GM12878 (cell line): ENCODE data around the gene TOPBP1. TPM values are rescaled to one million over a fixed set of nuclear protein-coding genes. Genes with fewer than 3 reads are reported as not detected.

Source experiments
- ATAC-seq: fragments of 200-7000 bp; cut with Tn5 transposase; 3 replicates; pipeline ENCODE4 v1.9.1; 2020; ENCODE audit warnings: mild to moderate bottlenecking, moderate library complexity
- BruUV-seq: library from RNA; stranded (reverse); fragments of 400-500 nt; replicated peaks from 2 replicates; lab custom pipeline; 2021; lab: Mats Ljungman, UMichigan
- CTCF ChIA-PET: fragments of 300-600 bp; sonication (Branson Sonifier 250); formaldehyde crosslinking; extraction: SDS; loops from one replicate; lab custom pipeline; 2021; ENCODE audit warnings: inconsistent platforms; lab: Yijun Ruan, JAX
- POLR2A ChIA-PET: fragments of 350-600 bp; formaldehyde crosslinking; extraction: SDS; loops from one replicate; lab custom pipeline; 2021; ENCODE audit warnings: inconsistent platforms; lab: Charles Lee
- RAD21 ChIA-PET: fragments of 300-600 bp; sonication (Branson Sonifier 250); formaldehyde crosslinking; loops from one replicate; lab custom pipeline; 2023; ENCODE audit warnings: antibody characterized with exemption; ENCODE audit not compliant: unreplicated experiment; lab: Charles Lee
- SMC1A ChIA-PET: fragments of 300-600 bp; sonication (Branson Sonifier 250); formaldehyde crosslinking; loops from one replicate; lab custom pipeline; 2023; ENCODE audit not compliant: unreplicated experiment, uncharacterized antibody; lab: Charles Lee
- DNase-seq: peaks from one replicate; pipeline ENCODE4 v3.0.0-alpha.2; 2011; ENCODE audit warnings: low read depth, low spot score
- FAIRE-seq: peaks from 3 replicates; lab custom pipeline; 2011; peaks lifted over from hg19 to GRCh38; lab: Jason Lieb, UNC
- H2AFZ ChIP-seq: 2 replicates; pipeline ENCODE4 v1.6.0; 2011; ENCODE audit warnings: low read depth, low read length, control low read depth; ENCODE audit not compliant: control insufficient read depth
- H3K27ac ChIP-seq: 2 replicates; pipeline ENCODE4 v1.5.1; 2011; ENCODE audit warnings: control low read depth; ENCODE audit not compliant: control insufficient read depth, insufficient read depth
- H3K27me3 ChIP-seq, 2 experiments: replicated peaks in 1 of 2; 2 replicates each; pipeline versions ENCODE4 v1.6.0 to v1.6.1; 2011; ENCODE audit warnings: low read length in 1 of 2; ENCODE audit not compliant: control insufficient read depth in 2 of 2, insufficient read depth in 2 of 2
- H3K36me3 ChIP-seq, 2 experiments: 2 replicates each; pipeline ENCODE4 v1.5.1; 2011; ENCODE audit warnings: low read length in 1 of 2; ENCODE audit not compliant: control insufficient read depth in 2 of 2, insufficient read depth in 2 of 2
- H3K4me1 ChIP-seq: 2 replicates; pipeline ENCODE4 v1.6.1; 2011; ENCODE audit warnings: mild to moderate bottlenecking, low read length, moderate library complexity, mixed read lengths; ENCODE audit not compliant: control insufficient read depth, insufficient read depth
- H3K4me2 ChIP-seq: 2 replicates; pipeline ENCODE4 v1.6.0; 2011; ENCODE audit warnings: control low read depth; ENCODE audit not compliant: control insufficient read depth, insufficient read depth
- H3K4me3 ChIP-seq: fragments of 200-600 bp; sonication (generic); 2 replicates; pipeline ENCODE4 v1.5.1; 2016
- H3K79me2 ChIP-seq: 2 replicates; pipeline ENCODE4 v1.6.0; 2011; ENCODE audit warnings: low read length; ENCODE audit not compliant: control insufficient read depth, insufficient read depth
- H3K9ac ChIP-seq: 2 replicates; pipeline ENCODE4 v1.8.0; 2011; ENCODE audit warnings: low read length, control low read depth, mixed read lengths; ENCODE audit not compliant: control insufficient read depth, insufficient read depth
- H3K9me3 ChIP-seq: replicated peaks from 3 replicates; pipeline ENCODE4 v1.5.1; 2011; ENCODE audit warnings: mild to moderate bottlenecking, low read length; ENCODE audit not compliant: control insufficient read depth, insufficient read depth
- H4K20me1 ChIP-seq: 2 replicates; pipeline ENCODE4 v1.6.0; 2011; ENCODE audit not compliant: control insufficient read depth, insufficient read depth
- BRCA1 ChIP-seq: IDR thresholded peaks from 2 replicates; pipeline ENCODE4 v1.6.1; 2011; ENCODE audit warnings: low read depth, low read length, improper control_type of control experiment
- CBFB ChIP-seq: IDR thresholded peaks from 2 replicates; pipeline ENCODE4 v1.6.1; 2016; ENCODE audit warnings: antibody characterized with exemption, low read depth
- EED ChIP-seq: sonication (generic); IDR thresholded peaks from 2 replicates; pipeline ENCODE4 v1.6.1; 2016; ENCODE audit warnings: antibody characterized with exemption, low read depth
- EP300 ChIP-seq, 2 experiments: fragments of 150-350 bp in 1 of 2; IDR thresholded peaks; 2 replicates each; pipeline ENCODE4 v1.6.1; 2011 to 2012; ENCODE audit warnings: low read depth in 2 of 2, low read length in 2 of 2, borderline replicate concordance in 1 of 2, improper control_type of control experiment in 1 of 2, inconsistent platforms in 1 of 2; ENCODE audit not compliant: control insufficient read depth in 1 of 2
- ETV6 ChIP-seq, 2 experiments: fragments of 450-650 bp in 1 of 2; IDR thresholded peaks in 1 of 2; conservative IDR thresholded peaks in 1 of 2; 2 replicates each; pipeline ENCODE4 v1.6.1; 2014; ENCODE audit warnings: antibody characterized with exemption in 1 of 2, borderline replicate concordance in 1 of 2, low read depth in 1 of 2, mild to moderate bottlenecking in 1 of 2, moderate library complexity in 1 of 2
- FOXM1 ChIP-seq: IDR thresholded peaks from 2 replicates; pipeline ENCODE4 v1.6.1; 2012; ENCODE audit warnings: low read depth, mild to moderate bottlenecking, inconsistent platforms, low read length, moderate library complexity
- MEF2A ChIP-seq: IDR thresholded peaks from 2 replicates; pipeline ENCODE4 v1.6.1; 2011; ENCODE audit warnings: low read depth, mild to moderate bottlenecking, low read length, moderate library complexity; ENCODE audit not compliant: insufficient read depth
- MYC ChIP-seq: IDR thresholded peaks from 2 replicates; pipeline ENCODE4 v1.6.1; 2011; ENCODE audit warnings: mild to moderate bottlenecking, low read length, moderate library complexity, inconsistent platforms; ENCODE audit not compliant: insufficient read depth, insufficient replicate concordance, insufficient read length, severe bottlenecking
- NRF1 ChIP-seq: conservative IDR thresholded peaks from 2 replicates; pipeline ENCODE4 v1.6.1; 2011; ENCODE audit warnings: mild to moderate bottlenecking, low read depth, low read length, improper control_type of control experiment
- PAX8 ChIP-seq: fragments of 450-650 bp; IDR thresholded peaks from 2 replicates; pipeline ENCODE4 v1.6.1; 2017; ENCODE audit warnings: mild to moderate bottlenecking, moderate library complexity
- SIX5 ChIP-seq: IDR thresholded peaks from 2 replicates; pipeline ENCODE4 v1.6.1; 2011; ENCODE audit warnings: mild to moderate bottlenecking, low read depth, low read length, moderate library complexity; ENCODE audit not compliant: severe bottlenecking
- SP1 ChIP-seq: IDR thresholded peaks from one replicate; pipeline ENCODE4 v1.6.1; 2011; ENCODE audit warnings: low read depth, low read length
- YBX1 ChIP-seq: fragments of 450-650 bp; IDR thresholded peaks from 2 replicates; pipeline ENCODE4 v1.6.1; 2016; ENCODE audit warnings: antibody characterized with exemption
- ZNF622 ChIP-seq: fragments of 450-650 bp; IDR thresholded peaks from 2 replicates; pipeline ENCODE4 v1.6.1; 2017; ENCODE audit warnings: mild to moderate bottlenecking, inconsistent platforms
- WGBS: methylation state at CpG from one replicate; pipeline ENCODE4 v1.1.6; 2016; ENCODE audit warnings: low lambda C conversion rate; ENCODE audit not compliant: insufficient replicate concordance, insufficient coverage; ENCODE audit errors: missing lambda C conversion rate; 5-methylcytosine and 5-hydroxymethylcytosine counted together
- in situ Hi-C: fragments of 300-500 bp; cut with MboI; formaldehyde crosslinking; loops from 9 replicates; pipeline ENCODE4 v1.14.3; 2018; ENCODE audit warnings: mixed read lengths
- intact Hi-C: fragments of 100-400 bp; cut with micrococcal nuclease; formaldehyde crosslinking; loops from one replicate; pipeline ENCODE4 v1.14.2; 2022; ENCODE audit not compliant: unreplicated experiment
- polyA plus RNA-seq, 11 experiments: library from polyadenylated mRNA; depleted of rRNA in 4 of 11; unstranded in 6 of 11; stranded (reverse) in 5 of 11; fragments of >200 nt; fragmentation: Nextera tagmentation in 4 of 11; fragmentation: Illumina TruSeq in 1 of 11; extraction: Ambion mirVana in 4 of 11; extraction: Trizol in 1 of 11; gene quantifications; 1 replicate in 1 of 11; 2 replicates in 10 of 11; pipeline versions ENCODE4 v1.2.1 to v1.2.3, GENCODE V29; 2011 to 2016; ENCODE audit warnings: inconsistent platforms in 2 of 11, missing spikeins in 2 of 11, low read depth in 1 of 11
- total RNA-seq, 4 experiments: library from RNA; depleted of rRNA in 3 of 4; stranded (reverse); fragments of >200 nt in 3 of 4; fragmentation: Illumina TruSeq in 1 of 4; extraction: Trizol in 1 of 4; gene quantifications; 2 replicates each; pipeline versions ENCODE4 v1.2.1 to v1.2.3, GENCODE V29; 2013 to 2021
- TF ChIP-seq, protein P1 (sequence below): IDR thresholded peaks from 2 replicates; pipeline ENCODE4 v1.6.1; 2011; ENCODE audit warnings: low read depth, low read length, improper control_type of control experiment, borderline replicate concordance
- TF ChIP-seq, protein P2 (sequence below): IDR thresholded peaks from 2 replicates; pipeline ENCODE4 v1.6.1; 2012; ENCODE audit warnings: low read depth, low read length, improper control_type of control experiment
- TF ChIP-seq, protein P3 (sequence below): fragments of 450-650 bp; formaldehyde crosslinking; IDR thresholded peaks from 2 replicates; pipeline ENCODE4 v1.5.0; 2022; ENCODE audit warnings: mild to moderate bottlenecking, missing genetic modification characterization
- TF ChIP-seq, protein P4 (sequence below): fragments of 450-650 bp; IDR thresholded peaks from 2 replicates; pipeline ENCODE4 v1.6.1; 2014; ENCODE audit warnings: mild to moderate bottlenecking

Gene TOPBP1
- total and polyA plus RNA-seq, 10 of the 15 experiments (the other 5 are each of a cell fraction or from before 2014, with no cell fraction given): 18.3 to 99.3 (median 61.5) TPM

DNA sequence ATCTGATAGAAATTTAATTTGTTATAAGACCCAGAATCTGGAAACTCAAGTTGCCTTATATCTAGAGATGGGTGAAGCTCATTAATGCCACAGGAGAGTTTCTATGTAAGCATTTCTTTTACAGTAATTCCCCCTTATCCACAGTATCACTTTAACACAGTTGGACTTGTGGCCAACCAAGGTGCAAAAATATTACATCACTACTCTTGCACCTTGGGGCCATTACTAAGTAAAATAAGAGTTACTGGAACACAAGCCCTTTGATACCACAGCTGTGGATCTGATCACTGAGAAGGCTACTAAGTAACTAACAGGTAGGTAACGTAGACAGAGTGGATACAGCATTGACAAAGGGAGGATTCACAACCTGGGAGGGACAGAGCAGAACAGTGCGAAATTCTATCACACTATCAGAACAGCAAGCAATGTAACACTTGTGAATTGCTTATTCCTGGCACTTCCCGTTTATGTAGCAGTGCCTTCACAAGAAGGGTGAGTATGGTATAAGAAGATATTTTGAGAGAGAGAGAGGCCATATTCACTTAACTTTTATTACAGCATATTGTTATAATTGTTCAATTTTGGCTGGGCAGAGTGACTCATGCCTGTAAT, 33.9 kb upstream of the TOPBP1 start:
- SMC1A ChIA-PET: no interaction called here
- CTCF ChIA-PET: no interaction called here
- Histone ChIP-seq H3K4me2 (no peak overlapping the region), H4K20me1 (no peaks in the 10 kb centered on the region), H3K9ac (no peak overlapping the region), H3K27me3 (0 out of 4 replicates have a peak, but pooled peaks cover 0 to 2% of the 10 kb centered on the region in 2 experiments), H3K79me2 (no peaks in the 10 kb centered on the region), H3K4me3 (no peak overlapping the region), H3K36me3 (no peaks in the 10 kb centered on the region), H3K27ac (no peak overlapping the region), H3K4me1 (no peaks in the 10 kb centered on the region), H2AFZ (no peak overlapping the region), H3K9me3 (no peaks in the 10 kb centered on the region)
- POLR2A ChIA-PET: no interaction called here
- no TSS peak for BruUV-seq
- no peak for FAIRE-seq
- intact Hi-C loops (no loop called here), in situ Hi-C loops (no loop called here)
- no peak for ATAC-seq
- DNase-seq: no peak
- RAD21 ChIA-PET: no interaction called here
- 23% methylated on average over 3 of the region's 3 CpGs for WGBS
- no peak for TF ChIP-seq ZNF622
- TF ChIP-seq, protein P1, sequence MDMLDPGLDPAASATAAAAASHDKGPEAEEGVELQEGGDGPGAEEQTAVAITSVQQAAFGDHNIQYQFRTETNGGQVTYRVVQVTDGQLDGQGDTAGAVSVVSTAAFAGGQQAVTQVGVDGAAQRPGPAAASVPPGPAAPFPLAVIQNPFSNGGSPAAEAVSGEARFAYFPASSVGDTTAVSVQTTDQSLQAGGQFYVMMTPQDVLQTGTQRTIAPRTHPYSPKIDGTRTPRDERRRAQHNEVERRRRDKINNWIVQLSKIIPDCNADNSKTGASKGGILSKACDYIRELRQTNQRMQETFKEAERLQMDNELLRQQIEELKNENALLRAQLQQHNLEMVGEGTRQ: no peak
- no peak for TF ChIP-seq EP300 (IDR thresholded peaks at IDR 0.05; ENCODE audit: borderline replicate concordance in 1 of 2, control insufficient read depth in 1 of 2, low read depth in 2 of 2, low read length in 2 of 2)
- TF ChIP-seq MYC: no peak
- TF ChIP-seq NRF1: no peak
- TF ChIP-seq, protein P2, sequence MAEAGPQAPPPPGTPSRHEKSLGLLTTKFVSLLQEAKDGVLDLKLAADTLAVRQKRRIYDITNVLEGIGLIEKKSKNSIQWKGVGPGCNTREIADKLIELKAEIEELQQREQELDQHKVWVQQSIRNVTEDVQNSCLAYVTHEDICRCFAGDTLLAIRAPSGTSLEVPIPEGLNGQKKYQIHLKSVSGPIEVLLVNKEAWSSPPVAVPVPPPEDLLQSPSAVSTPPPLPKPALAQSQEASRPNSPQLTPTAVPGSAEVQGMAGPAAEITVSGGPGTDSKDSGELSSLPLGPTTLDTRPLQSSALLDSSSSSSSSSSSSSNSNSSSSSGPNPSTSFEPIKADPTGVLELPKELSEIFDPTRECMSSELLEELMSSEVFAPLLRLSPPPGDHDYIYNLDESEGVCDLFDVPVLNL: no peak
- TF ChIP-seq, protein P3, sequence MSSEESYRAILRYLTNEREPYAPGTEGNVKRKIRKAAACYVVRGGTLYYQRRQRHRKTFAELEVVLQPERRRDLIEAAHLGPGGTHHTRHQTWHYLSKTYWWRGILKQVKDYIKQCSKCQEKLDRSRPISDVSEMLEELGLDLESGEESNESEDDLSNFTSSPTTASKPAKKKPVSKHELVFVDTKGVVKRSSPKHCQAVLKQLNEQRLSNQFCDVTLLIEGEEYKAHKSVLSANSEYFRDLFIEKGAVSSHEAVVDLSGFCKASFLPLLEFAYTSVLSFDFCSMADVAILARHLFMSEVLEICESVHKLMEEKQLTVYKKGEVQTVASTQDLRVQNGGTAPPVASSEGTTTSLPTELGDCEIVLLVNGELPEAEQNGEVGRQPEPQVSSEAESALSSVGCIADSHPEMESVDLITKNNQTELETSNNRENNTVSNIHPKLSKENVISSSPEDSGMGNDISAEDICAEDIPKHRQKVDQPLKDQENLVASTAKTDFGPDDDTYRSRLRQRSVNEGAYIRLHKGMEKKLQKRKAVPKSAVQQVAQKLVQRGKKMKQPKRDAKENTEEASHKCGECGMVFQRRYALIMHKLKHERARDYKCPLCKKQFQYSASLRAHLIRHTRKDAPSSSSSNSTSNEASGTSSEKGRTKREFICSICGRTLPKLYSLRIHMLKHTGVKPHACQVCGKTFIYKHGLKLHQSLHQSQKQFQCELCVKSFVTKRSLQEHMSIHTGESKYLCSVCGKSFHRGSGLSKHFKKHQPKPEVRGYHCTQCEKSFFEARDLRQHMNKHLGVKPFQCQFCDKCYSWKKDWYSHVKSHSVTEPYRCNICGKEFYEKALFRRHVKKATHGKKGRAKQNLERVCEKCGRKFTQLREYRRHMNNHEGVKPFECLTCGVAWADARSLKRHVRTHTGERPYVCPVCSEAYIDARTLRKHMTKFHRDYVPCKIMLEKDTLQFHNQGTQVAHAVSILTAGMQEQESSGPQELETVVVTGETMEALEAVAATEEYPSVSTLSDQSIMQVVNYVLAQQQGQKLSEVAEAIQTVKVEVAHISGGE (CRISPR knock-in tag): no peak
- TF ChIP-seq CBFB: no peak
- TF ChIP-seq FOXM1: no peak
- TF ChIP-seq SIX5: no peak
- no peak for TF ChIP-seq PAX8
- TF ChIP-seq MEF2A: no peak
- TF ChIP-seq EED: no peak
- TF ChIP-seq SP1: no peak
- TF ChIP-seq ETV6 (conservative IDR thresholded peaks at IDR 0.05 in 1 of 2, IDR thresholded peaks at IDR 0.05 in 1 of 2; ENCODE audit: borderline replicate concordance in 1 of 2, low read depth in 1 of 2): no peak
- TF ChIP-seq BRCA1: no peak
- TF ChIP-seq, protein P4, sequence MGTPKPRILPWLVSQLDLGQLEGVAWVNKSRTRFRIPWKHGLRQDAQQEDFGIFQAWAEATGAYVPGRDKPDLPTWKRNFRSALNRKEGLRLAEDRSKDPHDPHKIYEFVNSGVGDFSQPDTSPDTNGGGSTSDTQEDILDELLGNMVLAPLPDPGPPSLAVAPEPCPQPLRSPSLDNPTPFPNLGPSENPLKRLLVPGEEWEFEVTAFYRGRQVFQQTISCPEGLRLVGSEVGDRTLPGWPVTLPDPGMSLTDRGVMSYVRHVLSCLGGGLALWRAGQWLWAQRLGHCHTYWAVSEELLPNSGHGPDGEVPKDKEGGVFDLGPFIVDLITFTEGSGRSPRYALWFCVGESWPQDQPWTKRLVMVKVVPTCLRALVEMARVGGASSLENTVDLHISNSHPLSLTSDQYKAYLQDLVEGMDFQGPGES: no peak
- TF ChIP-seq YBX1: no peak
